Body of pancreas (tissue), 4 donors: Measurements from ENCODE around the gene PP2D1. TPM values are rescaled to one million over a fixed set of nuclear protein-coding genes. Genes with fewer than 3 reads are reported as not detected.
"Not testable (repeated sequence)": the region's sequence is repeated elsewhere in the genome, so short reads cannot be mapped to it uniquely, and the experiment has no call there.

Experiments used
- ATAC-seq: fragments of 150-250 bp; one replicate; pipeline ENCODE4 v1.9.1; 2016
- DNase-seq, 4 donors: peaks; one replicate each; pipeline ENCODE4 v3.0.0-alpha.2; 2019
- H3K27ac ChIP-seq, 4 donors: fragments of 200-600 bp; sonication (generic); 1 replicate in 3 of 4; 2 replicates in 1 of 4; pipeline versions ENCODE4 v1.5.1 to v1.6.1; 2016 to 2019; ENCODE audit warnings: mild to moderate bottlenecking in 1 of 4, mixed read lengths in 1 of 4, moderate library complexity in 1 of 4
- H3K27me3 ChIP-seq, 2 donors: fragments of 200-600 bp; sonication (generic); one replicate each; pipeline ENCODE4 v1.6.0; 2016; ENCODE audit warnings: mild to moderate bottlenecking in 1 of 2
- H3K36me3 ChIP-seq, 2 donors: fragments of 200-600 bp; sonication (generic); replicated peaks in 1 of 2; 2 replicates each; pipeline ENCODE4 v1.5.1; 2016; ENCODE audit warnings: low read depth in 2 of 2; ENCODE audit not compliant: insufficient read depth in 1 of 2
- H3K4me1 ChIP-seq: fragments of 200-600 bp; sonication (generic); one replicate; pipeline ENCODE4 v1.6.0; 2016
- H3K4me3 ChIP-seq, 2 donors: fragments of 200-600 bp; sonication (generic); 1 replicate in 1 of 2; 2 replicates in 1 of 2; pipeline ENCODE4 v1.5.1; 2016 to 2019
- H3K9me3 ChIP-seq, 3 donors: fragments of 200-600 bp; sonication (generic); 1 replicate in 2 of 3; 2 replicates in 1 of 3; pipeline ENCODE4 v1.5.1; 2016
- POLR2A ChIP-seq, 3 donors: fragments of 450-650 bp; IDR thresholded peaks; one replicate each; pipeline ENCODE4 v1.6.1; 2016; ENCODE audit warnings: antibody characterized with exemption in 3 of 3, mild to moderate bottlenecking in 2 of 3
- WGBS, 2 donors: methylation state at CpG; one replicate each; pipeline ENCODE4 v1.1.5; 2017; 5-methylcytosine and 5-hydroxymethylcytosine counted together
- intact Hi-C: fragments of 100-400 bp; cut with DNase I; formaldehyde crosslinking; loops from one replicate; pipeline ENCODE4 v1.15.1; 2023
- total RNA-seq, 2 donors: library from RNA; depleted of rRNA; stranded (reverse); fragments of >200 nt; gene quantifications; one replicate each; pipeline ENCODE4 v1.1.0, GENCODE V29; 2016
- TF ChIP-seq, protein P1 (sequence below), 7 experiments: fragments of 450-650 bp in 4 of 7; fragments of 200-600 bp in 3 of 7; sonication (generic) in 3 of 7; IDR thresholded peaks; one replicate each; pipeline ENCODE4 v1.5.1; 2016 to 2019; ENCODE audit warnings: antibody characterized with exemption in 7 of 7

Gene PP2D1
- total RNA-seq, 2 donors from 2014 or later, result not detected

DNA sequence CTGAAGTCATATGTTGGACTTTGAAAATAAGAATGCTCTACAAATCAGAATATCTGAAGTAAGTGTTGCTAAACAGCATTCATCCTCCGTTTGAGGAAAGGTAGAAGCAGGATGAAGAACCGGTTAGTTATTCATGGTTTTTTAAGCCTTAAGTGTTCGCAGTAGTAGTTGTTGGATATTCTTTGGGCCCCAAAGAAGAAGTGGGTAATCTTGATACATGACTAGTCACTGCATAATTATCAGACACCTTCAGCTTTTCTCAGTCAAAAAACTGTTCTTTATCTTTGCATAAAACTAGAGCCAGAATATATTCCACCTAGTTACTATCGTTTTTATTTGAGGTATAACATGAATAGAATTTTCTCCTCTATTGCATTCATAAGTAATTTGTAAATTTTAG lies 51.4 kb downstream of the PP2D1 start:
- intact Hi-C loops, result no loop called here
- H3K36me3 ChIP-seq, result no peaks in the 10 kb centered on the region
- WGBS, 2 donors, result 65 to 68% methylated on average over 4 of the region's 4 CpGs
- H3K9me3 ChIP-seq, result no peaks in the 10 kb centered on the region
- H3K27me3 ChIP-seq, result no peaks in the 10 kb centered on the region
- DNase-seq (no peak), ATAC-seq (no peak)
- TF ChIP-seq POLR2A (IDR thresholded peaks at IDR 0.05), result no peak
- TF ChIP-seq, protein P1, sequence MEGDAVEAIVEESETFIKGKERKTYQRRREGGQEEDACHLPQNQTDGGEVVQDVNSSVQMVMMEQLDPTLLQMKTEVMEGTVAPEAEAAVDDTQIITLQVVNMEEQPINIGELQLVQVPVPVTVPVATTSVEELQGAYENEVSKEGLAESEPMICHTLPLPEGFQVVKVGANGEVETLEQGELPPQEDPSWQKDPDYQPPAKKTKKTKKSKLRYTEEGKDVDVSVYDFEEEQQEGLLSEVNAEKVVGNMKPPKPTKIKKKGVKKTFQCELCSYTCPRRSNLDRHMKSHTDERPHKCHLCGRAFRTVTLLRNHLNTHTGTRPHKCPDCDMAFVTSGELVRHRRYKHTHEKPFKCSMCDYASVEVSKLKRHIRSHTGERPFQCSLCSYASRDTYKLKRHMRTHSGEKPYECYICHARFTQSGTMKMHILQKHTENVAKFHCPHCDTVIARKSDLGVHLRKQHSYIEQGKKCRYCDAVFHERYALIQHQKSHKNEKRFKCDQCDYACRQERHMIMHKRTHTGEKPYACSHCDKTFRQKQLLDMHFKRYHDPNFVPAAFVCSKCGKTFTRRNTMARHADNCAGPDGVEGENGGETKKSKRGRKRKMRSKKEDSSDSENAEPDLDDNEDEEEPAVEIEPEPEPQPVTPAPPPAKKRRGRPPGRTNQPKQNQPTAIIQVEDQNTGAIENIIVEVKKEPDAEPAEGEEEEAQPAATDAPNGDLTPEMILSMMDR (IDR thresholded peaks at IDR 0.05), result no peak
- no peak overlapping the region for H3K4me3 ChIP-seq
- no peak overlapping the region for H3K27ac ChIP-seq
- H3K4me1 ChIP-seq, result peaks cover 4% of the 10 kb centered on the region

DNA sequence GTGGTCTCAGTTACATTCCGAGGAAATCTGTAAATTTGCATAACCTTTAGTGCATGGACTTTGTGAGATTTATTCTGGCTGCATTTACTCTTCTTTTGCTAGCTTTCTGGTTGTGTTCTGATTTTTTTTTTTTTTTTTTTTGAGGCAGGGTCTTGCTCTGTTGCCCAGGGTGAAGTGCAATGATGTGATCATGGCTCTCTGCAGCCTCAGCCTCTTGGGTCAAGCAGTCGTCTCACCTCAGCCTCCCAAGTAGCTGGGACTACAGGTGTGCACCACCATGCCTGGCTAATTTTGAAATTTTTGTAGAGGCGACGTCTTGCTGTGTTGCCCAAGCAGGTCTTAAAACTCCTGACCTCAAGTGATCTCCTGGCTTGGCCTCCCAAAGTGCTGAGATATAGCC lies 52.6 kb downstream of the PP2D1 start:
- Histone ChIP-seq H3K36me3 (no peaks in the 10 kb centered on the region), H3K27ac (no peak overlapping the region), H3K27me3 (no peaks in the 10 kb centered on the region), H3K9me3 (no peaks in the 10 kb centered on the region), H3K4me1 (peaks cover 4% of the 10 kb centered on the region), H3K4me3 (no peak overlapping the region)
- intact Hi-C loops, result no loop called here
- TF ChIP-seq, protein P1 (IDR thresholded peaks at IDR 0.05), result no peak
- TF ChIP-seq POLR2A (IDR thresholded peaks at IDR 0.05), result no peak
- DNase-seq (no peak), ATAC-seq (no peak)
- WGBS, 2 donors, result 66 to 88% methylated on average over 3 to 4 of the region's 4 CpGs

DNA sequence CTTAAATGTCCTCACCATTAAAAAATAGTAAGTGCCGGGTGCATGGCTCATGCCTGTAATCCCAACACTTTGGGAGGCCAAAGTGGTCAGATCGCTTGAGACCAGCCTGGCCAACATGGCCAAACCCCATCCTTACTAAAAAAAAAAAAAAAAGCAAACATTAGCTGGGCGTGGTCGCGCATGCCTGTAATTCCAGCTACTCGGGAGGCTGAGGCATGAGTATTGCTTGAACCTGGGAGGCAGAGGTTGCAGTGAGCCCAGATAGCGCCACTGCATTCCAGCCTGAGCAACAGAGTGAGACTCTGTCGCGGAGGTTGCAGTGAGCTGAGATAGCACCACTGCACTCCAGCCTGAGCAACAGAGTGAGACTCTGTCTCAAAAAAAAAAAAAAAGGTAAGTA lies 54.7 kb downstream of the PP2D1 start:
- H3K4me1 ChIP-seq, DNase-seq, H3K36me3 ChIP-seq, H3K4me3 ChIP-seq, H3K27me3 ChIP-seq, H3K27ac ChIP-seq, H3K9me3 ChIP-seq, intact Hi-C loops, ATAC-seq: not testable (repeated sequence)
- WGBS, 2 donors, result 91 to 96% methylated on average over 9 of the region's 9 CpGs

DNA sequence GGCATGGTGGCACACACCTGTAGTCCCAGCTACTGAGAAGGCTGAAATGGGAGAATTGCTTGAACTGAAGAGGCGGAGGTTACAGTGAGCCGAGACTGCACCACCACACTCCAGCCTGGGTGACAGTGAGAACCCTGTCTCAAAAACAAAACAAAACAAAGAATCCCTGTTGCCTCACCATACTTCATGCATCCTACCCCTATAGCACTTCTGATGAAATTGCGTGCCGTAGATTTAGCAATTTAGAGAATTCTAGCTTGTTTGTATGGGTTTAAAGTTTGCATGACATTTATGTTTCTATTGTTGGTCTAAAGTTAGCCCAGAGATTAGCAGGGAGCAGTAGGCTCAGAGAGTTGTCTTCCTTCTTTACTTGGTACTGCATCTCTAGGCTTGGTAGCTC lies 57.4 kb downstream of the PP2D1 start:
- Histone ChIP-seq H3K4me3 (no peak overlapping the region), H3K27ac (no peak overlapping the region), H3K4me1 (peaks cover 26% of the 10 kb centered on the region), H3K36me3 (peaks cover 0 to 2% of the 10 kb centered on the region in 2 donors), H3K9me3 (no peaks in the 10 kb centered on the region), H3K27me3 (no peaks in the 10 kb centered on the region)
- no peak for DNase-seq
- WGBS, 2 donors, result 96% methylated on average over 4 of the region's 4 CpGs
- intact Hi-C loops, result no loop called here
- no peak for TF ChIP-seq POLR2A (IDR thresholded peaks at IDR 0.05)
- TF ChIP-seq, protein P1 (IDR thresholded peaks at IDR 0.05), result no peak
- no peak for ATAC-seq

DNA sequence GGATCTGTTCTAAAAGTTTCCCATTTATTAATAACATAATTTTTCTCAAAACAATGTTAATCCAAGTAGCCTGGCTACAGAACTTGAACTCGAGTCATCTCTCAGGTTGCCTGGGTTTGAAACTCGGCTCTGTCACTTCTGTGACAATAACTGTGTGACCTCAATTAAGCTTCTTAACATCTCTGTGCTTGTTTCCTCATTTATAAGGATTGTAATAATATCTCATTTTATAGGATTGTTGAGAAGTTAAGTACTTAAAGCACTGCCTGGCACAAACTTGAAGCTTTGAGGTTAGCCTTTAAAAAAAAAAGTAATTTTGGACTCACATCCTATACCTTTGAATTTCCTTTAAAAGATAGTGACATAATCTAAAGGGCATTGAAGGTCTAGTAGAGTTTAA lies 61.7 kb downstream of the PP2D1 start:
- H3K9me3 ChIP-seq, result no peaks in the 10 kb centered on the region
- WGBS, 2 donors, result 85 to 86% methylated on average over 2 of the region's 2 CpGs
- no peak overlapping the region for H3K27ac ChIP-seq
- ATAC-seq (no peak), DNase-seq (no peak)
- peaks cover 40% of the 10 kb centered on the region for H3K4me1 ChIP-seq
- no peak for TF ChIP-seq POLR2A (IDR thresholded peaks at IDR 0.05)
- TF ChIP-seq, protein P1 (IDR thresholded peaks at IDR 0.05), result no peak
- H3K4me3 ChIP-seq, result no peak overlapping the region
- no peaks in the 10 kb centered on the region for H3K27me3 ChIP-seq
- intact Hi-C loops, result no loop called here
- peaks cover 0 to 2% of the 10 kb centered on the region in 2 donors for H3K36me3 ChIP-seq
